Suprapubic skin (tissue), 4 donors: Measurements from ENCODE around the gene HOXB6.

Experiments
- CTCF ChIP-seq, 2 donors: fragments of 200-600 bp in 1 of 2; fragments of 450-650 bp in 1 of 2; sonication (generic) in 1 of 2; IDR thresholded peaks; one replicate each; pipeline ENCODE4 v1.5.1; 2016 to 2019; ENCODE audit warnings: antibody characterized with exemption in 2 of 2, mild to moderate bottlenecking in 1 of 2, moderate library complexity in 1 of 2
- POLR2A ChIP-seq, 2 donors: fragments of 450-650 bp; IDR thresholded peaks; one replicate each; pipeline ENCODE4 v1.6.1; 2017; ENCODE audit warnings: antibody characterized with exemption in 2 of 2, mild to moderate bottlenecking in 2 of 2, moderate library complexity in 2 of 2
- POLR2AphosphoS5 ChIP-seq, 3 donors: sonication (generic); formaldehyde crosslinking; IDR thresholded peaks; one replicate each; pipeline ENCODE4 v1.6.1; 2017; ENCODE audit warnings: antibody characterized with exemption in 3 of 3

GRCh38 chr17:48571826-48572417 lies 32.9 kb downstream of the HOXB6 start:
- TF ChIP-seq POLR2A (IDR thresholded peaks at IDR 0.05) (no peak), CTCF (IDR thresholded peaks at IDR 0.05) (no peak), POLR2AphosphoS5 (IDR thresholded peaks at IDR 0.05) (no peak)
